GM12872 (cell line): Measurements from ENCODE around the gene MED12L.

Source experiments
- CTCF ChIP-seq: IDR thresholded peaks from 3 replicates; pipeline ENCODE4 v1.5.1; 2011; ENCODE audit warnings: low read depth, mild to moderate bottlenecking, low read length, moderate library complexity; ENCODE audit not compliant: insufficient read depth

Gene MED12L

DNA sequence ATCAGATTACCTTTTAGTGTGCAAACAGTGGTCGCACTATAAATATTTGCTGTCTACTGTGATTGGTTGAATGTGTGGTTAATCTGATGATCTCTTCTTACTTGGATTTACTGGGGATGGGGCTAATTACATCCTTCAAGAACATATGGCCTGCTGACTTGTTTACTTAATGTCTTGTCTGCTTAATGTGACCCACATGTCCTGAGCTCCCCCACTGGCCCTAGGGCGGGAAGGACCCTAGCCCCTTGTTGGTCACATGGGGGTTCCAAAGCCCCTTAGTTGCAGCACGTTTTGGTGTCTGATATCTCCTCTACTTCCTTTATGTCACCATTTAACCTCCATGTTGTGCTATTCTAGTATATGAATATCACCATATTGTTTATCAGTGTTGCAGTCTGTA, 316.9 kb downstream of the MED12L start:
- no peak for TF ChIP-seq CTCF

- TF ChIP-seq CTCF: no peak
Observed at GRCh38 chr3:151403246-151403645, 317.8 kb downstream of the MED12L start.

GRCh38 chr3:151404316-151404715, 318.9 kb downstream of the MED12L start:
- TF ChIP-seq CTCF: no peak

DNA sequence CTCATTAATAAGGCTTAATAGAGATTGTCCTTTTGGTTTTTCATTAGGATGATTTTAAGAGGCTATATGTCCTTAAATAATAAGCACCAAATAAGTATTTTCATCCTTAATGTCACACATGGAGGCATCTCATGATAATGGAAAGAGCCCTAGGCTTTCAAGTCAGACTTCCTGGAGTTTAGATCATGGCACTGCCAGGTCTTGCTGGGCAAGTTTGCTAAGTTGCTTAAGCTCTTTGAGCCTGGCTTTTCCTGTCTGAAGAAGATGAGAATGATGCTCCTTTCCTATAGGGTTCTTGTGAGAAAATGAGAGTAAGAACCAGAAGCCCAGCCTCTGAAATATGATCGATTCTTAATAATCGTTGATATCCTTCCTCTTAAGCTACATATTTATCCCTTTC, 322.5 kb downstream of the MED12L start:
- no peak for TF ChIP-seq CTCF

DNA sequence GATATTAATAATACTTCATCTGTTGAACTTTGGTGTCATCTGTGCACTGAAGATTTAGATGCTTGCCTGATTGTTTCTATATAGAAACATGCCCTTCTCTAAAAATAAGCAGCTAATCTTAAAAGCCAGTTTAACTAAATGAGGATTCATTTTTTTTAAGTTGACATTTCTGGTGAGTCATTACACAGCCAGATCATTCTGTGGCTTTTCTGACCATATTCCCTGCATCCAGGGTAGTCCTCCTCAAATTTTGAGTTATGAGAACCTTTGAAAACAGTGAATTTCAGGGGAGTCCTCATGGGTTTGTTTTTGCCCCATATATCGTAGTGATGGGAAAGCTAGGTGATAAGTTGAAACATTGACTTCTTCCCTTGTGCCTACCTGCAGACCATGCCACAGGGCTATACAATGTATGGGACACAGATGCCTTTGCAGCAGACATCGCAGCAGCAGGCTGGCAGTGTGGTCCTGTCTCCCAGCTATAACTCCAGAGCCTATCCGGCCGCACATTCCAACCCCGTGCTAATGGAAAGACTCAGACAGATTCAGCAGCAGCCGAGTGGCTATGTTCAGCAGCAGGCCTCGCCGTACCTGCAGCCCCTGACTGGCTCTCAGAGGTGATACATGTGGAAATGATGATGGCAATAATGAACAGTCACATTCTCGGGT, 325.6 kb downstream of the MED12L start:
- no peak for TF ChIP-seq CTCF

GRCh38 chr3:151412989-151413388, 327.5 kb downstream of the MED12L start:
- TF ChIP-seq CTCF: peak; percentile 15; the same call in 1 of the 3 replicates

DNA sequence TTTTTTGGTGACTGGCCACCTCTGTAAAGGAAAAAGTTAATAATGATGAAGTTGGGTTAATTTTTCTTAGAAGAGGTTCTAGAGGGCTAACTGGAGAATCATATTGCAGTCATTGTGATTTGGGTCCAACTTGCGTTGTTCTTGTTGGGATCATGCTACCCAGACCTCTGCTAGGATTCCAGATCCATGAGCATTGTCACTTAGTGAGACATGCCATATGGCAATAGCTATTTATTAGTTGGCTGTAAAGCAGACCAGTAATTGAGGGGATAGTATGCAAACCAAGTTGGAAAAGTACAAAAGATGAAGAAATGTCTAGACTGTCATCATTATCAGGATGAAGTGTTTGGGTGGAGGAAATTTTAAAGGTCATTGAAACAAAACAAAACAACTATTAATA, 329.8 kb downstream of the MED12L start:
- no peak for TF ChIP-seq CTCF
